RWPE1 (cell line): ENCODE measurements around the gene STRADA.
A peak's percentile ranks its signal among the peaks of the same experiment; 100 is the strongest.

ENCODE experiments used
- CTCF ChIA-PET: fragments of 350-600 bp; sonication (Branson Sonifier 250); formaldehyde crosslinking; extraction: SDS; loops from one replicate; lab custom pipeline; 2021; lab: Yijun Ruan, JAX
- POLR2A ChIA-PET: fragments of 400-600 bp; formaldehyde crosslinking; extraction: SDS; loops from one replicate; lab custom pipeline; 2020; ENCODE audit warnings: antibody characterized with exemption; ENCODE audit not compliant: low non-redundant PET; lab: Yijun Ruan, JAX
- DNase-seq: peaks from one replicate; pipeline ENCODE4 v3.0.0; 2012; ENCODE audit warnings: low spot score
- H3K27ac ChIP-seq: fragments of 450-650 bp; 2 replicates; pipeline ENCODE4 v1.5.1; 2017
- CTCF ChIP-seq: fragments of 450-650 bp; conservative IDR thresholded peaks from 2 replicates; pipeline ENCODE4 v1.5.1; 2017; ENCODE audit warnings: low read depth, mild to moderate bottlenecking

The STRADA gene

GRCh38 chr17:63762161-63763078 lies 20.8 kb upstream of the STRADA start:
- ChIA-PET CTCF (interaction anchor here (0.7 kb wide), 1 partner anchor 260 kb away, joined by 4 read pairs; no protein-coding TSS in a partner anchor), POLR2A (no interaction called here)
- TF ChIP-seq CTCF: no peak
- no peak for DNase-seq
- peak overlapping the region; percentile 22 for H3K27ac ChIP-seq

GRCh38 chr17:63760771-63761539 lies 19.4 kb upstream of the STRADA start:
- TF ChIP-seq CTCF: no peak
- POLR2A ChIA-PET: no interaction called here
- CTCF ChIA-PET: no interaction called here
- DNase-seq: no peak
- no peak overlapping the region for H3K27ac ChIP-seq

- no peak for DNase-seq
- H3K27ac ChIP-seq: no peak overlapping the region
- no peak for TF ChIP-seq CTCF
- CTCF ChIA-PET: no interaction called here
- POLR2A ChIA-PET: no interaction called here
Measured at GRCh38 chr17:63758428-63758827, 16.8 kb upstream of the STRADA start.

- POLR2A ChIA-PET: no interaction called here
- H3K27ac ChIP-seq: no peak overlapping the region
- CTCF ChIA-PET: no interaction called here
- no peak for TF ChIP-seq CTCF
- DNase-seq: no peak
Measured at GRCh38 chr17:63754046-63754445, 12.4 kb upstream of the STRADA start.

GRCh38 chr17:63753215-63753614 lies 11.6 kb upstream of the STRADA start:
- DNase-seq: no peak
- CTCF ChIA-PET: no interaction called here
- TF ChIP-seq CTCF: no peak
- no peak overlapping the region for H3K27ac ChIP-seq
- POLR2A ChIA-PET: no interaction called here

- no peak for DNase-seq
- no peak overlapping the region for H3K27ac ChIP-seq
- CTCF ChIA-PET: no interaction called here
- POLR2A ChIA-PET: no interaction called here
- no peak for TF ChIP-seq CTCF
Measured at GRCh38 chr17:63752707-63753106, 11.1 kb upstream of the STRADA start.
